ENCODE data around the gene NR6A1.

NR6A1 gene

DNA sequence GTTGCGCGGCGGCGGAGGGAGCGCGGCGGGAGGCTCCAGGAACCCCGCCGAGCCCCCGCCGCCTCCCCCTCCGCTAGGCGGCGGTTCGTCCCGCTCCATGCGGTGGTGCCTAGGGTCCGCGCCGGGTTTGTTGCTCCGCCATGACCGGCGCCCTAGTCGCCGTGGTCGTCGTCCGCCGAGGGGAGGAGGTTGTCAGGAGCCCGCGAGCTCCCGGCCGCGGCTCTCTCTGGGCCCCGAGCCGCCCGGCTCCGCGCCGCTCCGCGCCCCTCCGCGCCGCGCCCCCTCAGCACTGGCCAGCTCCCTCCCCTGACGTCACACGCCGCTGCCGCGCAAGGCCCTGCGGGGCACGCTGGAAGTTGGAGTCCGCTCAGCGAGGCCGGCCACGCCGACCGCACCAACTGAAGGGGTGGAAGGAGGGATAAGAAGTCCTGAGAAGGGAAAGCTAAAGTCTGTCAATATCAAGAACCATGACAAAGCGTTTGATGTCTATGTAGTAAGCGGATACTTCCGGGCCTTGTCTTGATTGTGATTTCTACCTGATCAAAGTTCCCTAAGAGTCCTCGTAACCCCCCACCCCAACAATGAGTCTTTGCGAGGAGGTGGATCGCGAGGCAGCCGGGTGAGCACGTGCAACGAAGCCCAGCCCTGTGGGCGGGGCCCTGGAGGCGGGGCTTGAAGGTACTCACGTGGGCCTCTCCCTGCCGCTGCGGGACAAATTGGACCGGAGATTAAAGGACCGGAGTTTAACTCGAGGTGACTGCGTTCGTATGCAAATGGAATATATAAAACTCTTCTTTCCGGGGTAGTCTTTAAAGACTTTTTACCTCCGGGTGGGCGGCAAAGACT lies at the start of gene NR6A1:
Gene NR6A1, minus strand, starts transcription at position 291 of the 846 bp plus-strand sequence.
- peak within 1 kb of the TSS; percentile 73 for H3K27ac ChIP-seq
- H3K27me3 ChIP-seq (replicated peaks), result peaks cover 23% of the 10 kb centered on the region
- TF ChIP-seq, protein P1, sequence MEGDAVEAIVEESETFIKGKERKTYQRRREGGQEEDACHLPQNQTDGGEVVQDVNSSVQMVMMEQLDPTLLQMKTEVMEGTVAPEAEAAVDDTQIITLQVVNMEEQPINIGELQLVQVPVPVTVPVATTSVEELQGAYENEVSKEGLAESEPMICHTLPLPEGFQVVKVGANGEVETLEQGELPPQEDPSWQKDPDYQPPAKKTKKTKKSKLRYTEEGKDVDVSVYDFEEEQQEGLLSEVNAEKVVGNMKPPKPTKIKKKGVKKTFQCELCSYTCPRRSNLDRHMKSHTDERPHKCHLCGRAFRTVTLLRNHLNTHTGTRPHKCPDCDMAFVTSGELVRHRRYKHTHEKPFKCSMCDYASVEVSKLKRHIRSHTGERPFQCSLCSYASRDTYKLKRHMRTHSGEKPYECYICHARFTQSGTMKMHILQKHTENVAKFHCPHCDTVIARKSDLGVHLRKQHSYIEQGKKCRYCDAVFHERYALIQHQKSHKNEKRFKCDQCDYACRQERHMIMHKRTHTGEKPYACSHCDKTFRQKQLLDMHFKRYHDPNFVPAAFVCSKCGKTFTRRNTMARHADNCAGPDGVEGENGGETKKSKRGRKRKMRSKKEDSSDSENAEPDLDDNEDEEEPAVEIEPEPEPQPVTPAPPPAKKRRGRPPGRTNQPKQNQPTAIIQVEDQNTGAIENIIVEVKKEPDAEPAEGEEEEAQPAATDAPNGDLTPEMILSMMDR (IDR thresholded peaks at IDR 0.05; ENCODE audit: low read depth, low read length, missing control alignments), result no peak
- peak; percentile 94 for DNase-seq
- H3K36me3 ChIP-seq (replicated peaks), result no peaks in the 10 kb centered on the region
- in situ Hi-C loops (cut with HindIII; ENCODE audit: low pct_ligation_motif_present, low sequenced_read_pairs), result no loop called here
- H3K4me3 ChIP-seq (ENCODE audit: low read depth, low read length), result peak within 1 kb of the TSS; percentile 64

DNA sequence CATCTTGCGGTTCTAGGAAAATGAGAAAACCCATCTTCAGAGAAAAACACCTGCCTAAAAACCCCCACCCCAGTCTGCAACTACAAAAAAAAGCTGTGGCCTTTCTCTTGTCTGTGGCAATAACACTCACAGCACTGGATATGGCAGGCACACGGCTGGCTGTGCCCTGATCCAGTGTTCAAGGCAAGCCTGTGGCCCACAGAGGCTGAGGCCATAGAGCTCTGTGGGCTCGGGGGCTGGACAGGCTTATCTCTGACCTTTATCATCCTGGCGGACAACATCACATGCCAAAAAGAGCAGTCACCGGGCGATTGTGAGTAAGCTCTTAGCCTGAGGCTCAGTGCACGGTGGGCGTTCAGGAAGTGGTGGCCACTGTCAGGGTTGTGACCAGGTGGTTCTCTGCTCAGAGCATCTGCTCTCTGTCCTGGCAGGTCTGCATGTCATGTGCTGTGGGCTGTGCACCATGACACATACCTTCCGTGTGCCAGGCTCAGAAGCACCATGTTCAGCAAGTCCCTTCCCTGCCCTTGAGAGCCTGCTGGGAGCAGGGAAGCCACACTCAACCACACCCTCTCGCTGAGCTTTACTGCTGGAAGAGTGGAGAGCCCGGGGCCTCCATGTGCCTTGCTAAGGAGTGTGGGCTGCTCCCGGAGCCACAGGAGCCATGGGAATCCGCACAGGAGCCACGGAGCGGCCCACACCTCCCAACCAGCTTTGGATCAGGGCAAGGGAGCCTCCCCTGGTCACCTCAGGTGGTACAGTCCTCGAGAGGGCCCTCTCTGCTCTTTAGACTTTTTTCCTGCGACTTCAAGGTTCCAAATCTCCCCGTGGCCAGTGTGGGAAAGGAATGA lies 47.5 kb upstream of the NR6A1 start:
- Histone ChIP-seq H3K36me3 (replicated peaks) (no peaks in the 10 kb centered on the region), H3K27ac (no peak overlapping the region), H3K4me3 (ENCODE audit: low read depth, low read length) (no peak overlapping the region), H3K27me3 (replicated peaks) (no peaks in the 10 kb centered on the region)
- DNase-seq, result peak; percentile 40
- TF ChIP-seq, protein P1 (IDR thresholded peaks at IDR 0.05; ENCODE audit: low read depth, low read length, missing control alignments), result peak; percentile 4
- in situ Hi-C loops (cut with HindIII; ENCODE audit: low pct_ligation_motif_present, low sequenced_read_pairs), result no loop called here

DNA sequence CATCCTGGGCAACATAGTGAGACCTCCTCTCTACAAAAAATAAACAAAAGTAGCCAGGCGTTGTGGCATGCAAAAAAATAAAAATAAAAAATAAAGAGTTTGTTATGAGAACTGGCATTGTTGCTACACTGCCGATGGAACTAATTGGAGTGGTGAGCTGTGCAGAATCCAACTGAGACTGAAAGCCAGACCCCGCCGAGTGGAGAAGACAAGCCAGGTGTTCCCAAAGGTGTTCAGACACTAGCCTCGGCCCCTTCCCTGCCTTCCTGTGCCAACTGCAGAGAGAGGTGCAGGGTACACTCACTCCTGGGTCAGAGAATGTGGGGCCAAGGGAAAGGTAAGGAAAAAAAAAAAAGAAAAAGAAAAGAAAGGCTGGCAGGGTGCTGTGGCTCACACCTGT lies 44.5 kb upstream of the NR6A1 start:
- TF ChIP-seq, protein P1 (IDR thresholded peaks at IDR 0.05; ENCODE audit: low read depth, low read length, missing control alignments), result no peak
- no peak for DNase-seq
- in situ Hi-C loops (cut with HindIII; ENCODE audit: low pct_ligation_motif_present, low sequenced_read_pairs), result no loop called here
- Histone ChIP-seq H3K27me3 (replicated peaks) (no peaks in the 10 kb centered on the region), H3K4me3 (ENCODE audit: low read depth, low read length) (no peak overlapping the region), H3K36me3 (replicated peaks) (no peaks in the 10 kb centered on the region), H3K27ac (no peak overlapping the region)

DNA sequence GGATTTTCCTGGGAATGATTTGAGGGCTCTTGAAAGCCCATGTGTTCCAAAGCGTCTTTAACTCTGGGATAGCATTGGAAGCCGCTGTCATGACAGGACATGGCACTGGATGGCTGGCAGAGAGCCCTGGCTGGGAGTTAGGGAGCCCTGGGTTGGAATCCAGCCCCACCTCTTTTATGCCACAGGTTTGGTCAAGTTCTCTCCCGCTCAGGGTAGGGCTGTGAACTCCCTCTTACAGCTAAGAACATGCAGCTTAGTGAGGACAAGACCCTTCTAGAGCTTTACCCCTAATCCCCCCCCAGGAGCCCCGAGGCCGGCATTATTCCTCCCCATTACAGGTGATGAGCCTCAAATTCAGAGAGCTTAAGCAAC lies 43.0 kb upstream of the NR6A1 start:
- no peaks in the 10 kb centered on the region for H3K27me3 ChIP-seq (replicated peaks)
- TF ChIP-seq, protein P1 (IDR thresholded peaks at IDR 0.05; ENCODE audit: low read depth, low read length, missing control alignments), result no peak
- no peaks in the 10 kb centered on the region for H3K36me3 ChIP-seq (replicated peaks)
- no peak for DNase-seq
- no peak overlapping the region for H3K4me3 ChIP-seq (ENCODE audit: low read depth, low read length)
- H3K27ac ChIP-seq, result no peak overlapping the region
- in situ Hi-C loops (cut with HindIII; ENCODE audit: low pct_ligation_motif_present, low sequenced_read_pairs), result no loop called here

DNA sequence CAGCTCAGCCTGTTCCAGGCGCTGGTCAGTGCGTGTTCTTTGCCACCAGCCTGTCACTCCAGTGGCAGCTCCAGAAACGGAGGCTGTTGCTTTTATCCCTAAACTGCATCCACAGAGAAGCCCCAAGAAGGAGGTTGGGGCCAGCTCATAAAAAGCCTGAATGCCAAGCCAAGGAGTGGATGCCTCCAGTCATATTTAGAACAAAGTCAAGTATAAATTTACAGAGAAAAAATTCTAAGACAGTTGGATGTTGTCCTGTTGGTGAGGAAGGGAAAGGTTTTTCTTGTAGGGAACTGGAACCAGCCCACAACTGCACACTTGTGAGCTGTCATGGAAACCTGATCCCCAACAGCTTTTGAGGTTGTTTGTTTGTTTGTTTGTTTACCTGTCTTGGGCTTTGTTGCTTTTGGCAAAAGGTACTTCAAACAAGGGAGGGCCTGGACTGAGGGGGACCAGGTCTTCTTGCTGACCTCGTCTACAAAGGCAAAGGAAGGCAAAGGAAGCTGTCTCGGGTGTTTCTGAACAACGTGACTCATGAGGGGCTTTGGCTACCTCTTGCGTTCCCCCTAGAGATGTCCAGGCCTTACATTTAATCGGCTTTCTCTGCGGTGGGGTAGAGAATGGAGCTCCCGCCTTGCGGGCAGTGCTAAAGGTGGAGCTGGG lies 42.5 kb upstream of the NR6A1 start:
- H3K27me3 ChIP-seq (replicated peaks), result no peaks in the 10 kb centered on the region
- H3K4me3 ChIP-seq (ENCODE audit: low read depth, low read length), result no peak overlapping the region
- in situ Hi-C loops (cut with HindIII; ENCODE audit: low pct_ligation_motif_present, low sequenced_read_pairs), result no loop called here
- DNase-seq, result no peak
- TF ChIP-seq, protein P1 (IDR thresholded peaks at IDR 0.05; ENCODE audit: low read depth, low read length, missing control alignments), result no peak
- no peak overlapping the region for H3K27ac ChIP-seq
- no peaks in the 10 kb centered on the region for H3K36me3 ChIP-seq (replicated peaks)
